Pancreas (tissue), 10 donors: ENCODE results near the gene ATP8B4. TPM values are rescaled to one million over a fixed set of nuclear protein-coding genes. Genes with fewer than 3 reads are reported as not detected.

Experiments
- ATAC-seq, 4 donors: fragments of 200-7000 bp; cut with Tn5 transposase; one replicate each; pipeline versions ENCODE4 v1.8.0 to v1.9.1; 2020; ENCODE audit warnings: mild to moderate bottlenecking in 4 of 4, moderate library complexity in 4 of 4
- DNase-seq, 6 donors: peaks; one replicate each; pipeline ENCODE4 v3.0.0-alpha.2; 2020
- FAIRE-seq: peaks from 2 replicates; lab custom pipeline; 2012; peaks lifted over from hg19 to GRCh38; lab: Jason Lieb, UNC
- H3K27ac ChIP-seq, 4 donors: fragments of 200-600 bp; sonication (generic); 1 replicate in 3 of 4; 2 replicates in 1 of 4; pipeline versions ENCODE4 v1.5.0 to v1.8.0; 2020
- H3K27me3 ChIP-seq, 4 donors: fragments of 200-600 bp; one replicate each; pipeline ENCODE4 v1.8.0; 2021
- H3K36me3 ChIP-seq, 3 donors: fragments of 200-600 bp; sonication (generic) in 1 of 3; one replicate each; pipeline versions ENCODE4 v1.5.0 to v1.8.0; 2020 to 2021
- H3K4me1 ChIP-seq, 3 donors: fragments of 200-600 bp; one replicate each; pipeline ENCODE4 v1.8.0; 2021
- H3K4me3 ChIP-seq, 4 donors: fragments of 200-600 bp; sonication (generic) in 2 of 4; one replicate each; pipeline versions ENCODE4 v1.5.0 to v1.8.0; 2020 to 2021
- H3K9me3 ChIP-seq, 4 donors: fragments of 200-600 bp; one replicate each; pipeline ENCODE4 v1.8.0; 2021
- CTCF ChIP-seq, 4 donors: fragments of 200-600 bp; sonication (generic) in 3 of 4; IDR thresholded peaks; one replicate each; pipeline versions ENCODE4 v1.5.0 to v1.8.0; 2021; ENCODE audit warnings: antibody characterized with exemption in 4 of 4
- WGBS, 2 donors: extraction: QIAGEN DNeasy Blood & Tissue Kit; methylation state at CpG; one replicate each; pipeline ENCODE4 v1.1.7; 2013; 5-methylcytosine and 5-hydroxymethylcytosine counted together
- intact Hi-C, 3 donors: fragments of 100-400 bp; cut with DNase I; formaldehyde crosslinking; loops; one replicate each; pipeline versions ENCODE4 v1.11.1 to v1.14.2; 2022
- polyA plus RNA-seq, 2 donors: library from polyadenylated mRNA; stranded (reverse); fragments of 200-250 nt; gene quantifications; one replicate each; pipeline ENCODE4 v1.2.3, GENCODE V29; 2013
- total RNA-seq, 6 donors: library from RNA; stranded (reverse); fragmentation: NEBNext Ultra II Directional in 4 of 6; extraction: Animal tissue kit (Norgen Biotek cat#: 25700) in 4 of 6; gene quantifications; one replicate each; pipeline versions ENCODE4 v1.2.1 to v1.2.4, GENCODE V29; 2021 to 2023
- donor health status: healthy with polysubstance abuse.
- donor health status: DM: no; HTN: no; CAD: no; lungs with moderate emphysema.
- donor health status: DM: no; HTN: no; CAD: no.
- donor health status: control.
- donor health status: control.
- donor health status: Bipolar disorder and iron deficiency.
- donor health status: DM: yes; HTN: yes; CAD: no.
- donor health status: DM: no; HTN: no; CAD: no.
- donor health status: DM: no; HTN: no; CAD: no.
- donor health status: DM: yes; HTN: yes; CAD: no.

ATP8B4 gene
- total and polyA plus RNA-seq, 8 donors, result 0.55 to 5.3 (median 0.97) TPM

- ATAC-seq, result no peak
- no peak overlapping the region for H3K4me3 ChIP-seq
- H3K27me3 ChIP-seq, result no peaks in the 10 kb centered on the region
- intact Hi-C loops, result no loop called here
- H3K27ac ChIP-seq, result no peak overlapping the region
- H3K9me3 ChIP-seq, result no peaks in the 10 kb centered on the region
- no peaks in the 10 kb centered on the region for H3K36me3 ChIP-seq
- DNase-seq, result no peak
- FAIRE-seq, result no peak
- no peak for TF ChIP-seq CTCF (IDR thresholded peaks at IDR 0.05)
- H3K4me1 ChIP-seq, result peaks cover 0 to 3% (median 0%) of the 10 kb centered on the region in 3 donors
Observed at GRCh38 chr15:50049871-50050270, 69.2 kb downstream of the ATP8B4 start.

GRCh38 chr15:50046867-50047266 is 72.2 kb downstream of the ATP8B4 start:
- FAIRE-seq (no peak), ATAC-seq (no peak), DNase-seq (no peak)
- Histone ChIP-seq H3K36me3 (no peaks in the 10 kb centered on the region), H3K4me1 (peaks cover 0 to 3% (median 0%) of the 10 kb centered on the region in 3 donors), H3K27ac (no peak overlapping the region), H3K9me3 (no peaks in the 10 kb centered on the region), H3K4me3 (no peak overlapping the region), H3K27me3 (no peaks in the 10 kb centered on the region)
- TF ChIP-seq CTCF (IDR thresholded peaks at IDR 0.05), result no peak
- 35 to 43% methylated on average over 2 of the region's 2 CpGs for WGBS, 2 donors
- intact Hi-C loops, result no loop called here

GRCh38 chr15:50046159-50046558 is 72.9 kb downstream of the ATP8B4 start:
- H3K4me3 ChIP-seq, result no peak overlapping the region
- intact Hi-C loops, result no loop called here
- WGBS, 2 donors, result 52 to 59% methylated on average over 1 of the region's 1 CpG
- DNase-seq, result no peak
- no peaks in the 10 kb centered on the region for H3K9me3 ChIP-seq
- no peaks in the 10 kb centered on the region for H3K4me1 ChIP-seq
- H3K27ac ChIP-seq, result no peak overlapping the region
- FAIRE-seq, result no peak
- no peak for ATAC-seq
- no peaks in the 10 kb centered on the region for H3K27me3 ChIP-seq
- H3K36me3 ChIP-seq, result no peaks in the 10 kb centered on the region
- no peak for TF ChIP-seq CTCF (IDR thresholded peaks at IDR 0.05)

GRCh38 chr15:50044904-50045303 is 74.1 kb downstream of the ATP8B4 start:
- no peak for DNase-seq
- Histone ChIP-seq H3K9me3 (no peaks in the 10 kb centered on the region), H3K4me3 (no peak overlapping the region), H3K4me1 (no peaks in the 10 kb centered on the region), H3K27me3 (no peaks in the 10 kb centered on the region), H3K36me3 (no peaks in the 10 kb centered on the region), H3K27ac (no peak overlapping the region)
- ATAC-seq, result no peak
- TF ChIP-seq CTCF (IDR thresholded peaks at IDR 0.05), result no peak
- 35 to 62% methylated on average over 2 of the region's 2 CpGs for WGBS, 2 donors
- FAIRE-seq, result no peak
- intact Hi-C loops, result no loop called here

- Histone ChIP-seq H3K4me1 (no peaks in the 10 kb centered on the region), H3K27me3 (no peaks in the 10 kb centered on the region), H3K27ac (no peak overlapping the region), H3K36me3 (no peaks in the 10 kb centered on the region), H3K4me3 (no peak overlapping the region), H3K9me3 (no peaks in the 10 kb centered on the region)
- intact Hi-C loops, result no loop called here
- ATAC-seq (no peak), DNase-seq (no peak), FAIRE-seq (no peak)
- no peak for TF ChIP-seq CTCF (IDR thresholded peaks at IDR 0.05)
Observed at GRCh38 chr15:50044406-50044805, 74.6 kb downstream of the ATP8B4 start.
